Measurements from ENCODE around the gene MVB12B.

Gene MVB12B

GRCh38 chr9:126357074-126357473, 30.4 kb downstream of the MVB12B start:
- TF ChIP-seq, protein P1, sequence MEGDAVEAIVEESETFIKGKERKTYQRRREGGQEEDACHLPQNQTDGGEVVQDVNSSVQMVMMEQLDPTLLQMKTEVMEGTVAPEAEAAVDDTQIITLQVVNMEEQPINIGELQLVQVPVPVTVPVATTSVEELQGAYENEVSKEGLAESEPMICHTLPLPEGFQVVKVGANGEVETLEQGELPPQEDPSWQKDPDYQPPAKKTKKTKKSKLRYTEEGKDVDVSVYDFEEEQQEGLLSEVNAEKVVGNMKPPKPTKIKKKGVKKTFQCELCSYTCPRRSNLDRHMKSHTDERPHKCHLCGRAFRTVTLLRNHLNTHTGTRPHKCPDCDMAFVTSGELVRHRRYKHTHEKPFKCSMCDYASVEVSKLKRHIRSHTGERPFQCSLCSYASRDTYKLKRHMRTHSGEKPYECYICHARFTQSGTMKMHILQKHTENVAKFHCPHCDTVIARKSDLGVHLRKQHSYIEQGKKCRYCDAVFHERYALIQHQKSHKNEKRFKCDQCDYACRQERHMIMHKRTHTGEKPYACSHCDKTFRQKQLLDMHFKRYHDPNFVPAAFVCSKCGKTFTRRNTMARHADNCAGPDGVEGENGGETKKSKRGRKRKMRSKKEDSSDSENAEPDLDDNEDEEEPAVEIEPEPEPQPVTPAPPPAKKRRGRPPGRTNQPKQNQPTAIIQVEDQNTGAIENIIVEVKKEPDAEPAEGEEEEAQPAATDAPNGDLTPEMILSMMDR (IDR thresholded peaks at IDR 0.05; ENCODE audit: extremely low read depth, insufficient read depth, missing control alignments) = no peak
- no peak for DNase-seq (ENCODE audit: low spot score)
- in situ Hi-C loops (cut with MboI; ENCODE audit: low pct_unique_long_range_greater_than_20kb, low sequenced_read_pairs, unreplicated experiment) = no loop called here

DNA sequence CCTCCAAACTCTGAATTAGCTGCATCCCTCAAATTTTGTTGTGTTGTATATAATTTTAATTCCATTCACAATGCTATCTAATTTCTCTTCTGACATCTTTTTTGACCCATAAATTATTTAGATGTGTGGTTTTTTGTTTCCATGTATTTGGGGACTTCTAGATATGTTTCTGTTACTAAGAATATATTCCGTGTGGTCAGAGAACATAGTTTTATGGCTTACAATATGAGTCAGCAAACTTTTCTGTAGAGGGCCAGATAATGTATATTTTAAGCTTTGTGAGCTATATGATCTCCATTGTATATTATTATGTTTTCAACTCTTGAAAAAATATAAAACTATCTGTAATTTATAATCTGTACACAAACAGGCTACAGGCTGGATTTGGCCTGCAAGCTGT, 33.4 kb downstream of the MVB12B start:
- in situ Hi-C loops (cut with MboI; ENCODE audit: low pct_unique_long_range_greater_than_20kb, low sequenced_read_pairs, unreplicated experiment) = no loop called here
- no peak for DNase-seq (ENCODE audit: low spot score)

DNA sequence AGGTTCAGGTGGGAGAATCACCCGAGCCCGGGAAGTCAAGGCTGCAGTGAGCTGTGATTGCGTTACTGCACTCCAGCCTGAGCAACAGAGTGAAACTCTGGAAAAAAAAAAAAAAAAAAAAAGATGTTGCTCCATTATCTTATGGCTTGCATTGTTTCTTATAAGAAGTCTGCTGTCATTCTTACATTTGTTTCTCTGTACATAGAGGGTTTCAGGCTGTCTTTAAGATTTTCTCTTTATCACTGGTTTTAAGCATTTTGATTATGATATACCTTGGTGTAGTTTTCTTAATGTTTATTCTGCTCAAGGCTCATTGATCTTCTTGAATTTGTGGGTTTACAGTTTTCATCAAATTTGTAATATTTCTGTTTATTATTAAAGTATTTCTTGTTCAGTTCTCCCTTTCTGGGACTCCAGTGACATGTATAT, 35.2 kb downstream of the MVB12B start:
- in situ Hi-C loops (cut with MboI; ENCODE audit: low pct_unique_long_range_greater_than_20kb, low sequenced_read_pairs, unreplicated experiment) = no loop called here
- DNase-seq (ENCODE audit: low spot score) = no peak
- TF ChIP-seq, protein P1 (IDR thresholded peaks at IDR 0.05; ENCODE audit: extremely low read depth, insufficient read depth, missing control alignments) = no peak

More for the DNA sequence above, 33.4 kb downstream of the MVB12B start:
- TF ChIP-seq, protein P1 (IDR thresholded peaks at IDR 0.05; ENCODE audit: extremely low read depth, insufficient read depth, missing control alignments) = no peak

GRCh38 chr9:126363250-126363649, 36.6 kb downstream of the MVB12B start:
- no peak for DNase-seq (ENCODE audit: low spot score)
- TF ChIP-seq, protein P1 (IDR thresholded peaks at IDR 0.05; ENCODE audit: extremely low read depth, insufficient read depth, missing control alignments) = no peak
- in situ Hi-C loops (cut with MboI; ENCODE audit: low pct_unique_long_range_greater_than_20kb, low sequenced_read_pairs, unreplicated experiment) = no loop called here

DNA sequence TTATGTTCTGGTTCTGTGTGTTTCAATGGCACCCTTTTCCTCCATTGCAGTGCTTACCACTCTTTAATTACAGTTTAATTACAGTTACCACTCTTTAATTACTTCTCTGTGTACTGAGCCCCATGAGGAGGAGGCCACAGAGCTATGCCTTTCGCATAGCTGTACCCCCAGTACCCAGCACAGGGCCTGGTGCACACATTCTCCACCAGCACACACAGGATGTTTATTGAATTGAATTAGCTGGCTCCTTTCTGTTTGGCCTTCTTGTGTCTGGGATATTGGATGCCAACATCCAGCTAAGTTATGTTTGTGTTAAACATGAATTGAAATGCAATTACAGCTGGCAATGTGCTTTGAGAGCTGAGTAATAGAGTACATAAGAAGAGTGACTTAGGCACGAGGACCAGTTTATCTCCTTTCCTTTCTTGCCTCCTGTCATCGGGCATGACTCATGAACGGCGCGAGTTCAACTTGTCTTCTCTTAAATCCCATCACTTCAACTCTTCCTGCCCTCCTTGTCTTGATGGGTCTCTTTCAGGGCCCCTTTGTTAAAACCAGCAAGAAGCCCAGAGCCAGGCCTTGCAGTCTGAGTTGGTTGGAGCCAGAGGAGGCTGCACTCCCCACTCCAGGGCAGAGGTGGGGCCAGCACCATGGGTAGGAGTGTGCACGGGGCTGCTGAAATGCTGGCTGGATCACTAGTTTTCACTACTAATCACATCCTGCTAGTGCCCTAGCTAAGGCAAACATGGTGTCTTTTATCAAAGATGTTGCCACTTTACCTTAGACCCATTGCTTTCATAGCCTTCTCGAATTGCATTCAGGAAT, 37.4 kb downstream of the MVB12B start:
- in situ Hi-C loops (cut with MboI; ENCODE audit: low pct_unique_long_range_greater_than_20kb, low sequenced_read_pairs, unreplicated experiment) = no loop called here
- DNase-seq (ENCODE audit: low spot score) = no peak
- TF ChIP-seq, protein P1 (IDR thresholded peaks at IDR 0.05; ENCODE audit: extremely low read depth, insufficient read depth, missing control alignments) = no peak

DNA sequence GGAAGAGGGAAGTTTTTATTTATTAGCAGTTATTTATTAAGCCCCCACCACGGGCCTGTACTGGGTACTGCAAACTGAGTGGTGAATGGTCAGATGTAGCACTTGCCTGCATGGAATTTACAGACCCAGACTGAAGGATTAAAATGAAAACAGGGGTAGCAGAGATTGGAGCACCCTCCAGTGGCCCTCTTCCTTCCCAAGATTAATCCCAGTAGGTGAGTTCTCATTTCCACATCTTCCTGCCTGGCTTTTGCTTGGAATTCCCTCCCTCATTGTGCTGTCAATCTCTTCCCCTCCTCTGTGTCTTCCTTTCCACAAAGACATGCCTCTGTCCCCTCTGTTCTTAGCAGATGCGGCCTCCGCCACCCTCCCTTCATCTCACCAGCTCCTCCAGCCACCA, 39.2 kb downstream of the MVB12B start:
- DNase-seq (ENCODE audit: low spot score) = no peak
- TF ChIP-seq, protein P1 (IDR thresholded peaks at IDR 0.05; ENCODE audit: extremely low read depth, insufficient read depth, missing control alignments) = no peak
- in situ Hi-C loops (cut with MboI; ENCODE audit: low pct_unique_long_range_greater_than_20kb, low sequenced_read_pairs, unreplicated experiment) = no loop called here
